Neural crest cell (in vitro differentiated cells): ENCODE measurements around the gene TICRR. TPM values are rescaled to one million over a fixed set of nuclear protein-coding genes. Genes with fewer than 3 reads are reported as not detected.
"Not testable (repeated sequence)": the region's sequence is repeated elsewhere in the genome, so short reads cannot be mapped to it uniquely, and the experiment has no call there.

ENCODE experiments used
- DNase-seq: peaks from one replicate; pipeline ENCODE4 v3.0.0; 2021; ENCODE audit warnings: low read depth, mixed read lengths, low spot score
- H3K27ac Mint-ChIP-seq: one replicate; pipeline ENCODE4 v1.8.0; 2021; ENCODE audit warnings: mild to moderate bottlenecking, mixed read lengths; ENCODE audit not compliant: unreplicated experiment
- H3K27me3 Mint-ChIP-seq: 2 replicates; pipeline ENCODE4 v1.8.0; 2021; ENCODE audit warnings: low read depth, mild to moderate bottlenecking, mixed read lengths
- H3K36me3 Mint-ChIP-seq: 2 replicates; pipeline ENCODE4 v1.8.0; 2021; ENCODE audit warnings: low read depth, mild to moderate bottlenecking, mixed read lengths
- H3K4me1 Mint-ChIP-seq: 2 replicates; pipeline ENCODE4 v1.8.0; 2021; ENCODE audit warnings: mixed read lengths
- H3K4me3 Mint-ChIP-seq: one replicate; pipeline ENCODE4 v1.8.0; 2021; ENCODE audit warnings: mild to moderate bottlenecking, mixed read lengths
- H3K9me3 Mint-ChIP-seq: 2 replicates; pipeline ENCODE4 v1.8.0; 2021; ENCODE audit warnings: mixed read lengths
- total RNA-seq: library from RNA; stranded (reverse); gene quantifications from 2 replicates; pipeline ENCODE4 v1.2.1, GENCODE V29; 2021
- TF ChIP-seq, protein P1 (sequence below): fragments of 200-600 bp; sonication (generic); conservative IDR thresholded peaks from 2 replicates; pipeline ENCODE4 v1.5.0; 2021; ENCODE audit warnings: antibody characterized with exemption, mild to moderate bottlenecking

TICRR gene
- total RNA-seq, 1 donor from 2014 or later = 43.0 TPM

DNA sequence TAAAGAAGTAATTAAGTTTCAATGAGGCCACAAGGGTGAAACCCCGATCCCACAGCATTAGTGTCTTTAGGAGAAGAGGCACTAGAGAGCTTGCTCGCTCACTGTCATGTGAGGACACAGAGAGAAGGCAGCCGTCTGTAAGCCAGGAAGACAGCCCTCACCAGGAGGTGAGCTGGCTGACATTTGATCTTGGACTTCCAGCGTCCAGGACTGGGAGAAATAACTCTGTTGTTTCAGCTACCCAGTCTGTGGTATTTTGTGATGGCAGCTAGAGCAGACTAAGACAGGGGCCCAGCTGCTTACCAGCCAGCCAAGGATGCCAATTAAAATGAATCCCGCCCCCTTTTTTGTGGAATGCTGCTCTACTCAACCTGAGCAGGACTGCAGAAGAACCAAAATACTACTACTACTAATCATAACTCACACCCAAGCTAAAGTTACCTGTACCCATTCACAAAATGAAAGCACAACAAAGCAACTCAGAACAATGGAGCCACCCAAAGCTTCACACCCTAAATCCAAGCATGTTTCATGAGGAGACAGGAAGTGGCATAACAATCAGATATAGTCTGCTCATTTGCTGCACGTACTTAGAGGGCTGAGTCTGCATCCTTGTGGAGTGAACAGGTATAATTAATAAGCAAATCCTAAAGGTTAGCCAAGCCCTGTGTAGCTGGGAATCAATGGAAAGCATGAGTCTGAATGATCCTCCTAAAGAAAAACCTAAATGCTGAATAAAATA lies 43.3 kb upstream of the TICRR start:
- TF ChIP-seq, protein P1, sequence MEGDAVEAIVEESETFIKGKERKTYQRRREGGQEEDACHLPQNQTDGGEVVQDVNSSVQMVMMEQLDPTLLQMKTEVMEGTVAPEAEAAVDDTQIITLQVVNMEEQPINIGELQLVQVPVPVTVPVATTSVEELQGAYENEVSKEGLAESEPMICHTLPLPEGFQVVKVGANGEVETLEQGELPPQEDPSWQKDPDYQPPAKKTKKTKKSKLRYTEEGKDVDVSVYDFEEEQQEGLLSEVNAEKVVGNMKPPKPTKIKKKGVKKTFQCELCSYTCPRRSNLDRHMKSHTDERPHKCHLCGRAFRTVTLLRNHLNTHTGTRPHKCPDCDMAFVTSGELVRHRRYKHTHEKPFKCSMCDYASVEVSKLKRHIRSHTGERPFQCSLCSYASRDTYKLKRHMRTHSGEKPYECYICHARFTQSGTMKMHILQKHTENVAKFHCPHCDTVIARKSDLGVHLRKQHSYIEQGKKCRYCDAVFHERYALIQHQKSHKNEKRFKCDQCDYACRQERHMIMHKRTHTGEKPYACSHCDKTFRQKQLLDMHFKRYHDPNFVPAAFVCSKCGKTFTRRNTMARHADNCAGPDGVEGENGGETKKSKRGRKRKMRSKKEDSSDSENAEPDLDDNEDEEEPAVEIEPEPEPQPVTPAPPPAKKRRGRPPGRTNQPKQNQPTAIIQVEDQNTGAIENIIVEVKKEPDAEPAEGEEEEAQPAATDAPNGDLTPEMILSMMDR = no peak
- H3K4me3 Mint-ChIP-seq = no peak overlapping the region
- DNase-seq = no peak
- H3K27ac Mint-ChIP-seq = peak overlapping the region; percentile 70
- H3K4me1 Mint-ChIP-seq = no peaks in the 10 kb centered on the region
- H3K27me3 Mint-ChIP-seq = peaks cover 13% of the 10 kb centered on the region
- peaks cover 3% of the 10 kb centered on the region for H3K36me3 Mint-ChIP-seq
- peaks cover 6% of the 10 kb centered on the region for H3K9me3 Mint-ChIP-seq

DNA sequence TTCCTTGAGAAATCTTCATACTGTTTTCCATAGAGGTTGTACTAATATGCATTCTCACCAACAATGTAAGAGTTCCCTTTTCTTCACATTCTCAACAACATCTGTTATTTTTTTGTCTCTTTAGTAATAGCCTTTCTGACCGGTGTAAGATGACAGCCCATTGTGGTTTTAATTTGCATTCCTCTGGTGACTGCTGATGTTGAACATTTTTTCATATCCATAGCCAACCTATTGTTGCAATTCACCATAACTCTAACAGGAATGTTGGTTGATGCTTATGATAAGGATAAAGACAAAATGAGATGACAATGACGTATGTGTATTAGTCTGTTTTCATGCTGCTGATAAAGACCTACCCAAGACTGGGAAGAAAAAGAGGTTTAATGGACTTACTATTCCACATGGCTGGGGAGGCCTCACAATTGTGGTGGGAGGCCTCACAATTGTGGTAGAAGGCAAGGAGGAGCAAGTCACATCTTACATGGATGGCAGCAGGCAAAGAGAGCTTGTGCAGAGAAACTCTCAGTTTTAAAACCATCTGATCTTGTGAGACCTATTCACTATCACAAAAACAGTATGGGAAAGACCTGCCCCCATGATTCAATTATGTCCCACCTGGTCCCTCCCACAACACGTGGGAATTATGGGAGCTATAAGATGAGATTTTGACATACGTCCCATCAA lies 41.3 kb upstream of the TICRR start:
- Mint-ChIP-seq H3K27ac (no peak overlapping the region), H3K27me3 (peaks cover 17% of the 10 kb centered on the region), H3K9me3 (peaks cover 11% of the 10 kb centered on the region), H3K4me3 (no peak overlapping the region), H3K36me3 (peaks cover 7% of the 10 kb centered on the region), H3K4me1 (no peaks in the 10 kb centered on the region)
- TF ChIP-seq, protein P1 = no peak
- DNase-seq = no peak

DNA sequence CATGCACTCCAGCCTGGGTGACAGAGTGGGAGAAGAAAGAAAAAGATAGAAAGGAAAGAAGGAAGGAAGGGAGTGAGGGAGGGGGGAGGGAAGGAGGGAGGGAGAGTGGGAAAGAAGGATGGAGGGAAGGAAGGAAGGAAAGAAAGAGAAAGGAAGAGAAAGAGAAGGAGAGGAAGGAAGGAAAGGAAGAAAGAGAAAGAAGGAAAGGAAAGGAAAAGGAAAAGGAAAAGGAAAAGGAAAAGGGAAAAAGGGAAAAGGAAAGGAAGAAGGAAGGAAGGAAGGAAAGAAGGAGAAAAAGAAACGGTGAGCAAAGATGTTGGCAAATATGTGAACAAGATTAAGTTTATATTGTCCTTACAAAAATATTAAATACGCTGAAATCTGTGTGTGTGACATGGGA lies 36.2 kb upstream of the TICRR start:
- no peak overlapping the region for H3K27ac Mint-ChIP-seq
- no peaks in the 10 kb centered on the region for H3K4me1 Mint-ChIP-seq
- TF ChIP-seq, protein P1 = no peak
- H3K36me3 Mint-ChIP-seq = peaks cover 5% of the 10 kb centered on the region
- peaks cover 9% of the 10 kb centered on the region for H3K9me3 Mint-ChIP-seq
- H3K4me3 Mint-ChIP-seq = no peak overlapping the region
- no peak for DNase-seq
- peaks cover 40% of the 10 kb centered on the region for H3K27me3 Mint-ChIP-seq

DNA sequence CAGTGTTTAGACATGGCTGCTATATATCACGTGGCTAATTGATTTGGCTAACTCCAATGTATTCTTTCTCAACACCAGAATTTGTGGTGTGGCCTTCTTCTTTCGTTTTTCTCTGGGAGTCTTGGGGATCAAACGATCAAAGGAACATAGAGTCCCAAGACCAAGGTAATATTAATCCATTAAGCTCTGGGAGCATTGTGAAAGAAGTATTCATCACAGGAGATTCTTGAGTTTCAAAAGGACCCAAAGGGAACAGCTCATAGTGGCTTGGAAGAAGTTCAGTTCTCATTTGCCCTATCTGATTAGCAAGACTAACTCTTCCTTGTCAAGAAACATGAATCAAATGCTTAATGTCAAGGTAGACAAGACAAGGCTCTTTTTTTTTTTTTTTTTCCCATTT lies 32.9 kb upstream of the TICRR start:
- Mint-ChIP-seq H3K4me3 (no peak overlapping the region), H3K27me3 (peaks cover 36% of the 10 kb centered on the region), H3K4me1 (no peaks in the 10 kb centered on the region), H3K27ac (no peak overlapping the region), H3K9me3 (peaks cover 5% of the 10 kb centered on the region), H3K36me3 (peaks cover 4% of the 10 kb centered on the region)
- TF ChIP-seq, protein P1 = no peak
- DNase-seq = no peak

DNA sequence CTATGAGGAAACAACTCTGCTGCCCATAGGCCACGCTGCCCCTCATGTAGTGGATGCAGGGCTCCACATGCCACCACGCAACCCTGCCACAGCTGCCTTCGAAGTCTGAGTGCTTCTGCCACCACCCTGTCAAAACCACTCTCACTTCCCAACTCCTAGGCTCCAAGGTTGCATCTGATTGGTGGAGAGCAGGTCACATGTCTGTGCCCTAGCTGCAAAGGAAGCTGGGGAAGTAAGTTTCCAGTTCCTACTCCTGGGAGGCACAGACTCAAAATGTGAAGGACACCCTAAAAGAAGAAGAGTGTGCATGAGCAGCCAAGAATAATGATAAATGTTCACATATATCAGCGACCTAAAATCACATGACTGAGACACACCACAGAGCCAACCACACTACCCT lies 31.9 kb upstream of the TICRR start:
- Mint-ChIP-seq H3K36me3 (no peaks in the 10 kb centered on the region), H3K9me3 (no peaks in the 10 kb centered on the region), H3K27me3 (peaks cover 32% of the 10 kb centered on the region), H3K4me3 (no peak overlapping the region), H3K4me1 (no peaks in the 10 kb centered on the region), H3K27ac (no peak overlapping the region)
- TF ChIP-seq, protein P1 = no peak
- DNase-seq = no peak

DNA sequence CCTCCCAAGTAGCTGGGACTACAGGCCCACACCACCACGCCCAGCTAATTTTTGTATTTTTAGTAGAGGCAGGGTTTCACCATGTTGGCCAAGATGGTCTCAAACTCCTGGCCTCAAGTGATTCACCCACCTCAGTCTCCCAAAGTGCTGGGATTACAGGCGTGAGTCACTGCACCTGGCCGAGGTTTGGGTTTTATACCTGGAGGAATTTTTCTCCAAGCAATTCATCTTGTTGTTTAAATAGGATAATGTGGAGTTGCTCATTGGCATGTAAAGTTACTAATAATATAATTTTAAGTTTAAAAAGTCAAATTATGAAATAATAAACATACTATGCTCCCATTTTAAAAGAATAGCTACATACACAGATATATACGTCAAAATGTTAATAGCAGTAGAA lies 26.1 kb upstream of the TICRR start:
- not testable (repeated sequence) for H3K27ac Mint-ChIP-seq, H3K36me3 Mint-ChIP-seq, H3K27me3 Mint-ChIP-seq, H3K9me3 Mint-ChIP-seq, H3K4me3 Mint-ChIP-seq, DNase-seq
- H3K4me1 Mint-ChIP-seq = peaks cover 22% of the 10 kb centered on the region
